Stimulated activated naive CD4-positive, alpha-beta T cell (primary cell): ENCODE measurements around the gene FETUB.

Experiments
- DNase-seq, 6 experiments: peaks; one replicate each; lab custom pipeline; 2025; lab: John Stamatoyannopoulos, UW

The FETUB gene

DNA sequence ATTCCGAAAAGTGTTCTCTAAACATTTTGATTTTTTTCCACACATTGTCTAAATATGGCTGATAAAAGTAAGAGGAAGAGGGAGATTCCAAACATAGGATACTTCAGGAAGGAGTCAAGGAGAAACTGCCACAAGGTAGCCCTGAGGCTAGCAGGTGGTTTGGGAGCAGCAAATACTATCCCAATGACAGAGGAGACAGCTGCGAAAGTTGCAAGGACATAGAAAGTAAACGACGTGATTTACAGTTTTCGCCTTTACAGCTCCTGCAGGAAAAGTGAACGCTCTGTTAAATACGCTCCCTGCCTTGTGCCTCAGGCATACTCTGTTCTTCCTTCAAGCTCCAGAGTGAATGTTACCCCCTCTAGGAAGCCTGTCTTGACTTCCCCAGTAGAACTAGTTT lies 3.7 kb upstream of the FETUB start:
- DNase-seq, result no peak

DNA sequence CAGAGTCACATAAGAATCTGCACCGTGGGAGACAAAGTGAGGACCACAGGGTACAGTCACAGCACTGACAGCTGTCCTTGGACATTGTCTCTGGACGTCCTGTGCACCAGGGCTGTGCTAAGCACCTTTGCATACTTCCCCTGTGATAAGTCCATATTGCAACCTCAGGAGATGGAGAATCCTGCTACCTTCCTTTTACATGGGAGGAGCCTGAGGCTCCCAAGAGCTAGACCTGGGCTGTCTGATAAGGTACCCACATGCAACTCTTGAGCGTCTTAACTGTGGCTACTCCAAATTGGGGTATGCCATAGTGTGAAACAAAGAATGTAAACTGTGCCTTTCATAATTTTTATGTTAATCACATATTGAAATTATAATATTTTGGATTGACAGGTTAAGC lies 2.5 kb upstream of the FETUB start:
- no peak for DNase-seq

DNA sequence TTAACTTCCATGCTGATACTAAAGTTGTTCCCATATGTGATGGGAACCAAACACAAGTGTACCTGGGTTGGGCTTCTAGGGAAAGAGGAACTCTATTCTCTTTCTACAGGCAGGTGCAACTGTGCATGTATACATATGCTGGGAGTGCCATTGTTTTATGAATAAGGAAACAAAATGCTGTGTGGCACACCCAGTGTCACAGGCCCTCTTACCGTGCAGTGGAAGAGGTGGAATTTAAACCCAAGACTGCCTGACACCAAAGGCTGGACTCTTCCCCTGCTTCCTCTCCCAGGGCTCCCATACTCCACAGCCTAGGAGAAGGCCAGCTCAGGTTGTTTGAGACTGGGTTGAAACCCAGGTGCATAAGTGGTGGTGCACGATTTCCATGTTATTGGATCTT lies 1.9 kb upstream of the FETUB start:
- DNase-seq, result no peak

DNA sequence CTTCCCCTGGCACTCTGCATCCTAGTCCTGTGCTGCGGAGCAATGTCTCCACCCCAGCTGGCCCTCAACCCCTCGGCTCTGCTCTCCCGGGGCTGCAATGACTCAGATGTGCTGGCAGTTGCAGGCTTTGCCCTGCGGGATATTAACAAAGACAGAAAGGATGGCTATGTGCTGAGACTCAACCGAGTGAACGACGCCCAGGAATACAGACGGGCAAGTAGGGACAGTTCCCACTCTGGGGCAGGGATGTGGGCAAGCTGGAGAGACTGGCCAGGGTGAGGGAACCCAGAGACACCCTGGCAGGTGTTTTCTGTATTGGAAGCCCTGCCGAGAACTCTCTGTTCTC lies 247 bp downstream of the FETUB start:
- no peak for DNase-seq

DNA sequence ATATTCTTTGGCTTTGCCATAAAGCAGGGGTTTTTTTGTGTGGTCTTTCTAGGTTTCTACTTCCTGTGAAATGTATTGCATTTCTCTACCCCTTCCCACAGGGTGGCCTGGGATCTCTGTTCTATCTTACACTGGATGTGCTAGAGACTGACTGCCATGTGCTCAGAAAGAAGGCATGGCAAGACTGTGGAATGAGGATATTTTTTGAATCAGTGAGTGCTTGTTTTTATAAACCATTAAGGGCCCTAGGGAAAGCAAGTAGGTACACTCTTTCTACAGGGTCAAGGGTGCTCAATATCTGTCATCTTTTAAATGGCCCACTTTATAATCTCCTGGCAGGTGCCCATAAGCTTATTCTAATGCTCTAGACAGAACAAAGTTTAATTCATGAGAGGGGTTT lies 730 bp downstream of the FETUB start:
- DNase-seq, result no peak

DNA sequence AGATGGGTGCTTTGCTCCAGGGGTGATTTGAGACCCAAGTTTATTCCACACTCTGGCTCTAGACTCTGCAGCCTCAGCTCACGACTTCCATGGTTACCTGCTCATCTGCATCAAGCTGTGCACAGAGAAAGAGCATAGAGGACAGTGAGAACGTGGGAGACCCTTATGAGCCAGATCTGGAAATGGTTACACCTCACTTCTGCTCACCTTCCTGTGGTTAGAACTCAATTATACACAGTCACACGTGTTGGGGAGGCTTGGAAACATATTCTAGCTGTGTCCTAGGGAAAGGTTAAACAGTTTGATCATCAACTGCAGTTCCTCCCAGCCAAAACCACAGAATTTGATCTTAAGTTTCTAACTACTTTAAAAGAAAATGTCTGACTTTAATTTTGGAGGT lies 1.8 kb downstream of the FETUB start:
- DNase-seq, result no peak

DNA sequence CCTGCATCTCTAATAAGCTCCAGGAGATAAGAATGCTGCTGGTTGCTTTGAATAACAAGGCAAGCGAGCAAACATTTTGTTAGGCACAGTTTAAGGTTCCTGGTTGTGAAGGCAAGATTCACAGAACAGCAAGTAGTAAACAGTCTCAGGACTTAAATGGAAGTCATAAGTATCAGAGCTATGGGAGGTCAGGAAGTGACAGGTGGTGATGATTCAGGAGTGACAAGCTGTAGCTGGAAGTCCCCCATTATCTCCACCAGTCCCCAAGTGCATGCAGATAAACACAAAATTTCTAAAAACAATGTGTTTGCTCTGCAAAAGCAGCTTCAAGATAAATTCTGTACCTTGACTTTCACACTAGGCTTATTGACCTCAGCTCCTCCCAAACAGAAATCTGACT lies 3.3 kb downstream of the FETUB start:
- no peak for DNase-seq

DNA sequence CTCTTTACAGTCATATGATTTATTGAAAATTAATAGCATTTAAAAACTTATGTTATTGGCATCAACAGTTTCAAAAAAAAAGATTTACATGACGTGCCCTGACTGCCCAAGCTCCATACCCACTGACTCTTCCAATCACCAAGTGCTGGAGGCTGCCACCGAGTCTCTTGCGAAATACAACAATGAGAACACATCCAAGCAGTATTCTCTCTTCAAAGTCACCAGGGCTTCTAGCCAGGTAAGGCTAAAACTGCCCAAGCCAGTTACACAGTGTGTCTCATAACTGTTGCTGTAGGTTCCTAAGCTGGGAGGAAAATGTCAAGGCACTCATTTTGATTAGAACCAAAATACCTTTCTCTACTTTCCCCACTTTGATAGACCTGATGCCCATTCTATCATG lies 4.5 kb downstream of the FETUB start:
- DNase-seq, result no peak

DNA sequence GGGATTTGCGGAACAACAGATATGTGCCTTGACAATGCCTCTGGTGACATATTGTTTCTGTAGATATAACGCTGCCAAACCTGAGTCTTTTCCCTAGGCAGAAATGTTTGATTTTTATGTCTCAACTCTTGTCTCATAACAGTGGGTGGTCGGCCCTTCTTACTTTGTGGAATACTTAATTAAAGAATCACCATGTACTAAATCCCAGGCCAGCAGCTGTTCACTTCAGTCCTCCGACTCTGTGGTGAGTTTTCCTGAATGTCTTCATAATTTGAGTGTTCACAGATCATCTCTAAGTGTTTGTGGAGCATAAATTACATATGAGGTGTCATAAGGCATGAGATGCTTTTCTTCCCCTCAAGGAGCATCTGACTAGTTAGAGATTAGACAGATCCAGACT lies 5.9 kb downstream of the FETUB start:
- DNase-seq, result no peak

DNA sequence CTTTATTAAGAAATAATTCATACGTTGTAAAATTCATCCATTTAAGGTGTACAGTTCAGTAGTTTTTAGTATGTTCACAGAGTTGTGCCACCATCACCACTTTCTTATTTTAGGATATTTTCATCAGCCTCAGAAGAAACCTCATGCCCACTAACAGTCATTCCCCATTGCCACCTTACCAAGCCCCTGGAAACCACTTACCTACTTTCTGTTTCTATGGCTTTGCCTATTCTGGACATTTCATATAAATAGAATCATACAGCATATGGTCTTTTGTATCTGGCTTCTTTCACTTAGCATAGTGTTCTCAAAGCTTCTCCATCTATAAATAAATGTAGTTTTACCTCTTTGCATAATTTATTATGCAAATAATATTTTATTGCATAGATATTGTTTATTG lies 6.6 kb downstream of the FETUB start:
- no peak for DNase-seq

DNA sequence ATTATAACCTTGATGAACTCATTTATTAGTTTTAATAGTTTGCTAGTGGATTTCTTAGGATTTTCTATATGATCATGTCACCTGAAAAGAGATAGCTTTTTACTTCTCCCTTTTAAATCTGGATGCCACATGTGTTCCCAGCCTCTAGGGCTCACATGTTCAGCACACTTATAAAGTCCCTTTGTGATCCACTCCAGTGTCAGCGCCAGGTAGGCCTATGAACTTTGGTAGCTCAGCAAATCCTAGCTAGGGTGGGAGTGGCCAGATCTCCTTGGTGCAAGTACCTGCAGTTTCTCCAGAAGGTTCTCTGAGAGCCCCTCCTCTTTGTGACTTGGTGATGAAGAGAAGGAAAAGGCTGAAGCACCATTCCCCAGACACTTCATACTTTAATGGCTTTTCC lies 8.7 kb downstream of the FETUB start:
- no peak for DNase-seq

DNA sequence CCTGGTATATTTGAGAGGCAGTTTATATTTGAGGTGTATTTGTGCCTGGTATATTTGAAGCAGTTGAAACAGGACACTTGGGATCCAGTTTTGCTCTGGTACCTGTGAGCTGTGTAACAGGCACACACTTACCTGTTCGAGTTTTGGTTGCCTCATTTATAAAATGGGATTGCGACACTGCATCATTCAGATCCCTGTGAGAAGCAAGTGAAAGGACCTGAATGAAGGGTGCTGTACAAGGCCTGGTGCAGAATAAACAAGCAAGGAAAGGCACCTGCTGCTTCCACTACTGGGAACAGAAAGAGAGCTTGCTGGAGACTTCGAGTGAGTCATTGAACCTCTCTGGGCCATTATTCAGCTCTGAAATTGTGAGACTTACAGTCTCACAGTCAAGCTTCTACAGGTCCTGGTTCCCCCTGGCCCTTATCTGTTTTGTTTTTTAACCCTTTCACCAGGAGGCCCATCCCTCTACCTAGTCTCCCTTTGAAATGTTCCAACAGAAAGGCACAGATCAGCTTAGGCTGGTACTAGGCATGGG lies 11.5 kb downstream of the FETUB start:
- DNase-seq, result no peak

DNA sequence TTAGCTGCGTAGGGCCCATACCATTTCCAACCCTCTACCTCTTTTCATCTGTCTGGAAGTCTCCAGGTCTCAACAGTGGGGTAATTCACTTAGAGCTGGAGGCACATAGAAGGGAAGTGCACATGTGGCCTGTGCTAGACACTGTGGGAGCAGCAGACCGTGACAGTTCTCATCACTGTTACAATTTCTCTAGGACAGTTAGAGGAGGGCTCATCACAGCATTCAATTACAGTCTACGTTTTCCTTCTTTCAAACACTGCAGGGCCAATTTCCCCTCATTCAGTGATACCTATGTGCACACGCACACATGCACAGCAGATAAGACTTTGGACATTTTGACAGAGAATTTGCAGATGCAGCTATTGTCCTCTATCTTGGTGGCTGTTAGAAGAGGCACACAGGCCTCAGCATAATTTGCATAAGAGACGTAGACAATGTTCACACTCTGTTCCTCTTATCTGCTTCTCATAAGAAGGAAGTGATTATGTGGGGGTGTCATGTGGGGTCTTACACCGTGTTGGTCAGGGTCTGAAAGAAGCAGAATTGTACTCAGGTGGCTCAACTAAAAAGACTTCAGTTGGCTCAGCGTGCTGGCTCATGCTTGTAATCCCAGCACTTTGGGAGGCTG lies 13.0 kb downstream of the FETUB start:
- no peak for DNase-seq

DNA sequence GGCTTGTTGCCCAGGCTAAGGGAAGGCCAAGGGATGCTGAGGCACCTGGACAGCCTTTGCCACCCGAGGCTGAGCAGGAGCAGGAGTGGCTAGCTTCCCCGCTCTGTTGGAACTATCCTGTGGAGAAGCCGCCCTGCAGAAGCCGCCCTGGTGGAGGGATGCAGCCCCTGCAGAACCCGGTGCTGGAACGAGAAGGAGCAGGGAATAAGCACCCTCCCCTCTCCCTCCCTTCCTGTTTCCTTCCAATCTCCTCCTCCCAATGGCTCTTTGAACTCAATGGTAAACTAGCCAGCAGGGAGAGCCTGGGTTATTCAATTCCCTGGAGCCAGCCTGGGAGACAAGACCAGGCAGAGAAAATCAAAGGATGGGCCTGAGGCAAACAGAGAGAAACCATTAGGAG lies 13.8 kb downstream of the FETUB start:
- no peak for DNase-seq

DNA sequence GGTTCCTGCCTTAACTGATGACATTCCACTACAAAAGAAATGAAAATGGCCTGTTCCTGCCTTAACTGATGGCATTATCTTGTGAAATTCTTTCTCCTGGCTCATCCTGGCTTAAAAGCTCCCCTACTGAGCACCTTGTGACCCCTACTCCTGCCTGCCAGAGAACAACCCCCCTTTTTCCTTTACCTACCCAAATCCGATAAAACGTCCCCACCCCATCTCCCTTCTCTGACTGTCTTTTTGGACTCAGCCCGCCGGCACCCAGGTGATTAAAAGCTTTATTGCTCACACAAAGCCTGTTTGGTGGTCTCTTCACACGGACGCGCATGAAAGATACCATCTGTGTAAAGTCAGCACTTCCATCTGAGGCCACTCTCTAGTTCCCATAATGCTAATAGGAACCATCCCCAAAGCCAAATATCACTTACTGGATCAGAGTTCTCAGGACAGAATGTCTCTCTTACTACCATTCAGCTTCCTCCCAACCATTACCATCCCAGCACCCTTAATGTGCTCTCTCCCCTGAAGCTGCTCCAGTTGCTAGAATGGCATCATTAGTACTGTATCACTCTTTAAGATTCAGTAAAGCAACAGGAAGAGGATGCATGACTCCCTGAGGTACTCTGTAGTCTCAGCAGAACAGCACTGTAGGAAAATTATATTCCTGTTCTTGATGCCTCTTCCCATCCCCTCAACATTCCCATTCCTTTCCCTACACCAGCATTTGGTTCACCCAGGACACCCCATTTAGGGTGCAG lies 23.3 kb downstream of the FETUB start:
- DNase-seq, result no peak

DNA sequence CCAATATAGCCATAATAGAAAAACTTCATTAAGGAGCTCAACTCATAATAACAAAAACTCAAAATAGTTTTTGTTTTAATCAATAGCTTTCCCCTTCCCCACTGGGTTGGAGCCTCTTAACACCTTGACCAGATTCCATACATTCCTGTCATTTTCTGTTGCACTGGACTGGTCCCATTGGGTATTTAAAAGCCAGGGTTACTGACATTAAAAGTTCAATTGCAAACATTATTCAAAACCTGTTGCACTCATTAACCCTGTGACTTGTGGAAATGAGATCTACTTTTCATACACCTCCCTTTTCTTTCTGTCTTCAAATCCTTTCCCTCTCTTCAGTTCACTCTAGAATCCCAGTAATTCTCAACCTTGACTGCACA lies 23.9 kb downstream of the FETUB start:
- no peak for DNase-seq

DNA sequence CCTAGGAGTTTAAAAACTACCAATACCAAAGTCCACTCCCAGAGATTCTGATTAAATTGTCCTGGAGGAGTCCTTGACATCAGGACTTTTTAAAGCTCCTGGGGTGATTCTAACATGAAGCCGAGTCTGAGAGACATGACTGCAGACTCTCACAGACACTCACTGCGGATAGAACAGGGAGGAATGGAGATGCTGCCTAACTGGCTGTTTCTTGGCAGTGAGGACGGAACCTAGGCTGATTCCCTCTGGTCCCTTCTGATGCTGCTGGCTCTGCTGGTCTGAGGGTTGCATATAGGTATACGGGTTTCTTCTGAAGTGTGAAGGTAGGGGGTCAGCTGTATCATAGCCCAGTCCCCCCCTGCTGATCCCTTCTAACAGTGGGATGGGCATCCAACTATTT lies 24.3 kb downstream of the FETUB start:
- DNase-seq, result no peak

DNA sequence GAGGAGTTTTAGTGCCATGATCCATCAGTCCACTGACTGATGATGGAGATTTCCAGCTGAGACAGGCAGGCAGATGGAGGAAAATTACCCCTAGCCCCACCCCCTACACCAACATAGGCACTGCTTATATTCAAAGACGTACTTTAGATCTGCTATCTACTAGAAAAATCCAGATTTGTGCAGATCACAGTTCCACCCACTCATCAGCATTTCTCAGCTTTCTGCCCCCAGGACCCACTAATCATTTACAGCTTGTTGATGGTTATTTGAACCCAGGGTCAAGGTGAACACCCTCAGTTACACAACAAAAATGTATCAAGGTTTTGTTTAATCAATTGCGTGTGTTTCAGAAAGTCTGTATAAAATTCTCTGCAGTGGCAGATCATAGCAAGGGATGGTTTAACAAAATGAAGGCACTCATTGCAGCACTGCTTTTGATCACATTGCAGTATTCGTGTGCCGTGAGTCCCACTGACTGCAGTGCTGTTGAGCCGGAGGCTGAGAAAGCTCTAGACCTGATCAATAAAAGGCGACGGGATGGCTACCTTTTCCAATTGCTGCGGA lies 25.5 kb downstream of the FETUB start, which contains the start of gene HRG:
HRG (plus strand) TSS at position 390 of the 564 bp plus-strand sequence; CDS start at position 408, 18 bp downstream.
- no peak for DNase-seq

DNA sequence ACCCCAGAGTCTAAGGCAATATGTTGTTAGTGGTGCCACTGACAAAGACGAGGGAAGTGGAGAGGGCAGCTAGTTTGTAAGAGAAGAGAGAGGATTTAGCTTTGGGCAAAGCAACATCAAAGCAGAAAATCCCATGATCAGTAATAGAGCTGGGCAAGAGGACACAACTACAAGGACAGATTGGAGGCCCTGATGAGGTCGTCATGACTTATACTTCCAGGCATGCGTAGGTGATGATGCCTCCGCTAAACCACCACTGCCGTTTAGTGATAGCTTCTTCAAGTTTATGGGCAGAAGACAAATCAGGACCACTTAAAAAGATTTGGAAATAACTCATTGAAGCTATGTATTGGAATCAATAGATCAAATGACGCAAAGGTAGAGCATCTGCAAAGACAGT lies 28.2 kb downstream of the FETUB start:
- DNase-seq, result no peak

DNA sequence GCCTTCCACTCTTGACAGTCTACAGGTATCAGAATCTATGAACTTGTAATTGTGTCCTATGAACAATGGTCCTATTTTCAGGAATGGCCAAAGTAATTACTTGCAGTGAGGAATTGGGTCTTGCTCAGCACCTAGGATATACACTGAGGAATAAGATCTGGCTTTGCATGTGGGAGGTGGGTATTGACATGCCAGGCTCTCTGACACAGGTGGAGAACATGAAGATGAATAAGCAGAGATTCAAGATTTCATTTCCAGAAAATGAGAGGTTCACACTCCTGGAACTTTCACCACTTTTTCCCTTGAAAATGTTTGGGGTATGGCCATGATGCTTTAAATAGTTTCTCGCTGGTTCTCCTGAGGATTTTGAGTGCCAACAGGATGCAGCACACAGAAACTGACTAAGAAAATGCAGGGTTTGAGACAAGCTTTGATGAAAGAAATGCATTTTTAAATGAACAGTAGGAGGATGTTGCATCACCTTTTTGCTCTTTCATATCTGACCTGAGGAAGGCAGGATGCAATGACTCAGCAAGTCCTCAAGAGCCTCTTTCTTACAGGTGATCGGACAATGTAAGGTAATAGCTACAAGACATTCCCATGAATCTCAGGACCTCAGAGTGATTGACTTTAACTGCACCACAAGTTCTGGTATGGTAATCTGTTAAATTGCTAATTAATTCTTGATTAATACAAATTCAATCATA lies 29.3 kb downstream of the FETUB start:
- no peak for DNase-seq

DNA sequence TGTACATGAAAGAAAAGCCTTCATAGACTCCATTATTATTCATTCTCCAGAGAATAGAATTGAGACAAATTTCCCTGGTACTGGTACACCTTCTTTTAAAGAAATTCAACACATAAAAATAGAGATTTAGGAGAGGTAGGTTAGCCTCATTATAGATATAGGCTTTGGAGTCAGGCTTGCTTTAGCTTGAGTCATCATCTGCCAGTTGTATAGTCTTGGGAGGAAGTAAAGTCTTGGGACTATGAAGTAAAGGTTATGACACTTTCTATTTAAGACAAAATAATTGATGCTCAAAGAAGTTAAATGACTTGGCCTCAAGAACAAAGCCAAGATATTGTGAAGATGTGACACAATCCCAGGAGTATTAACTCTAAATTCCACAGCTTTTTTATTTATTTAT lies 30.0 kb downstream of the FETUB start:
- DNase-seq, result no peak

DNA sequence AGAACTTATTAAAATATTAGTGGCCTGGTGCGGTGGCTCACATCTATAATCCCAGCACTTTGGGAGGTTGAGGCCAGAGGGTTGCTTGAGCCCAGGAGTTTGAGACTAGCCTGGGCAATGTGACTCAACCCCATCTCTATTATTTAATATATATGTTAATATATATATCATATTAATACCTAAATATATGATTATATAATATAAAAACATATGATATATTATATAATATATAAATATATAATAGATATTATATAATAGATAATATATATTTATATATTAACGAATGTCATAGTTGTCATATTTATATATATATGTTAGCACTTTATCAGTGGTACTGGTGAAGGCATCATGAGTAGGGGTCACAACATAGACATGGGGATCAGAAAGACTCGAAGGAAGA lies 30.9 kb downstream of the FETUB start:
- DNase-seq, result no peak

DNA sequence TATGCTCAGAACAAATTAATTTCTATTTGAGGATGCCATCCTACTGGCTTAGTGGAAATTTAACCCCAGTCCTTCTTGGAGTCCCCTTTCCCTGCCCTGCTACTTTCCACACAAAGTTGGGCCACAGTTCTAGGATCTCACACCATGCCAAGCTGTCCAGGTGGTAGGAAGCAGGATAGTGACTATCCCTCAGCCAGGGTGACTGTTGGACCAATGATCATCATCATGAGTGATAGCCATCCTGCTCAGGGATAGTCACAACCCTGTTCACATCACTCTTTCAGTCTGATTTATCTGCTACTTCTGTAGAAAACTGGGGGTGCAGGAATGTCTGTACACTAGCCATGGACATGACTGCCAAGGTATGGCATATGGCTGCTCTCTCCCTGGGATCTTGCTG lies 38.4 kb downstream of the FETUB start:
- DNase-seq, result no peak
